ENCODE data around the gene CAMK2A. TPM values are rescaled to one million over a fixed set of nuclear protein-coding genes. Genes with fewer than 3 reads are reported as not detected.

Gene CAMK2A
- total and polyA plus RNA-seq, 2 donors (not counting 3 experiments of a cell fraction or from before 2014, with no cell fraction given) = not detected

- POLR2A ChIA-PET = interaction anchor here (0.5 kb wide), 1 partner anchor 14 kb away, joined by 6 read pairs; no protein-coding TSS in a partner anchor
Observed at GRCh38 chr5:150299571-150300327, 10.2 kb upstream of the CAMK2A start.

More at GRCh38 chr5:150299571-150300327, 10.2 kb upstream of the CAMK2A start:
- Histone ChIP-seq H3K9me3 (replicated peaks; ENCODE audit: control insufficient read depth, insufficient read depth, low read length) (no peaks in the 10 kb centered on the region), H3K27ac (ENCODE audit: insufficient read depth, low read depth, low read length) (no peak overlapping the region), H3K4me2 (ENCODE audit: insufficient read depth, low read length) (no peak overlapping the region), H4K20me1 (replicated peaks; ENCODE audit: control insufficient read depth, extremely low read depth, insufficient read depth, low read length) (no peaks in the 10 kb centered on the region), H3K79me2 (ENCODE audit: control insufficient read depth, insufficient read depth, low read length) (no peaks in the 10 kb centered on the region), H3K4me1 (ENCODE audit: control insufficient read depth, extremely low read depth, insufficient read depth, low read length) (no peaks in the 10 kb centered on the region), H3K27me3 (ENCODE audit: control insufficient read depth in 2 of 2, insufficient read depth in 2 of 2, low read length in 2 of 2) (peaks cover 32 to 36% of the 10 kb centered on the region in 2 experiments), H3K4me3 (replicated peaks in 1 of 3; ENCODE audit: insufficient read depth in 1 of 3, low read depth in 1 of 3, low read length in 3 of 3) (no peak overlapping the region), H3K9ac (replicated peaks; ENCODE audit: extremely low read depth, insufficient read depth, low read length) (no peak overlapping the region), H3K9me1 (replicated peaks; ENCODE audit: control insufficient read depth, extremely low read depth, insufficient read depth, low read length) (no peaks in the 10 kb centered on the region), H3K36me3 (ENCODE audit: control insufficient read depth in 2 of 2, extremely low read depth in 1 of 2, insufficient read depth in 2 of 2, low read length in 2 of 2) (no peaks in the 10 kb centered on the region), H2AFZ (ENCODE audit: low read depth, low read length) (no peak overlapping the region)
- dilution Hi-C loops (cut with MboI; ENCODE audit: extremely low pct_ligation_motif_present, low sequenced_read_pairs) (no loop called here), intact Hi-C loops (cut with micrococcal nuclease) (no loop called here)
- DNase-seq (ENCODE audit: low read depth, low spot score) = no peak
- no peak for FAIRE-seq
- no peak for TF ChIP-seq MYC (IDR thresholded peaks at IDR 0.05; ENCODE audit: low read depth, low read length)
- TF ChIP-seq, protein P1, sequence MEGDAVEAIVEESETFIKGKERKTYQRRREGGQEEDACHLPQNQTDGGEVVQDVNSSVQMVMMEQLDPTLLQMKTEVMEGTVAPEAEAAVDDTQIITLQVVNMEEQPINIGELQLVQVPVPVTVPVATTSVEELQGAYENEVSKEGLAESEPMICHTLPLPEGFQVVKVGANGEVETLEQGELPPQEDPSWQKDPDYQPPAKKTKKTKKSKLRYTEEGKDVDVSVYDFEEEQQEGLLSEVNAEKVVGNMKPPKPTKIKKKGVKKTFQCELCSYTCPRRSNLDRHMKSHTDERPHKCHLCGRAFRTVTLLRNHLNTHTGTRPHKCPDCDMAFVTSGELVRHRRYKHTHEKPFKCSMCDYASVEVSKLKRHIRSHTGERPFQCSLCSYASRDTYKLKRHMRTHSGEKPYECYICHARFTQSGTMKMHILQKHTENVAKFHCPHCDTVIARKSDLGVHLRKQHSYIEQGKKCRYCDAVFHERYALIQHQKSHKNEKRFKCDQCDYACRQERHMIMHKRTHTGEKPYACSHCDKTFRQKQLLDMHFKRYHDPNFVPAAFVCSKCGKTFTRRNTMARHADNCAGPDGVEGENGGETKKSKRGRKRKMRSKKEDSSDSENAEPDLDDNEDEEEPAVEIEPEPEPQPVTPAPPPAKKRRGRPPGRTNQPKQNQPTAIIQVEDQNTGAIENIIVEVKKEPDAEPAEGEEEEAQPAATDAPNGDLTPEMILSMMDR (IDR thresholded peaks at IDR 0.05; ENCODE audit: extremely low read depth in 1 of 2, insufficient read depth in 1 of 2, low read depth in 1 of 2, low read length in 2 of 2) = no peak
- BruUV-seq (replicated peaks) = no TSS peak
- CTCF ChIA-PET = interaction anchor here (1.2 to 1.5 kb wide), 2 partner anchors 27 to 51 kb away, joined by 3 to 4 read pairs; no protein-coding TSS in a partner anchor

All from endothelial cell of umbilical vein (primary cell).